Stimulated activated CD4-positive, alpha-beta T cell treated with anti-CD3 and anti-CD28 coated beads, Interleukin-12 subunit alpha, Interleukin-12 subunit beta, amount 100 ng/mL, for 24 hours (primary cell): ENCODE data around the gene SMG1.
"Not testable (repeated sequence)": the region's sequence is repeated elsewhere in the genome, so short reads cannot be mapped to it uniquely, and the experiment has no call there.

Source experiments
- DNase-seq, 2 experiments: peaks; one replicate each; pipeline ENCODE4 v3.0.0-alpha.2; 2020; ENCODE audit warnings: low read depth in 2 of 2

The SMG1 gene

DNA sequence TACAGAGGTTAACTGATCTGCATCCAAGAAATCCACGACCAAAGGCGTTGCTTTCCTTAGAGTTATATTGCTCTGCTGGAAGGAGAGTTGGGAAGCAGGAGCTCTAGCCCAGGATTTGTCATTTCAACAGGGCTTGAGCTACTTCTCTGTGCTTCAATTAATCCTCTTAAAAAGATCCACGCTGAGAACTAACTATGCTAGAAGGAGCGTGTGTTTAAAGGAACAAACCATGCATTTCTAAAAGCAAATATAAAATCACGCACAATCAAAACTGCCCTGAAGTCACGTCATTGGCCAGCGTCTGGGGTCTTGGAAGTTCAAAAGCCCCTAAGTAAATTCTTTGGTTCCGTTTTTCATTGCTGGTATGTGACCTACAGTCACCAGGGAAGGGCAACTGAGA lies 125.9 kb downstream of the SMG1 start:
- no peak for DNase-seq

- no peak for DNase-seq
Observed at GRCh38 chr16:18799500-18799899, 126.7 kb downstream of the SMG1 start.

GRCh38 chr16:18797746-18798145 lies 128.5 kb downstream of the SMG1 start:
- no peak for DNase-seq

- no peak for DNase-seq
Observed at GRCh38 chr16:18796377-18796776, 129.8 kb downstream of the SMG1 start.

DNA sequence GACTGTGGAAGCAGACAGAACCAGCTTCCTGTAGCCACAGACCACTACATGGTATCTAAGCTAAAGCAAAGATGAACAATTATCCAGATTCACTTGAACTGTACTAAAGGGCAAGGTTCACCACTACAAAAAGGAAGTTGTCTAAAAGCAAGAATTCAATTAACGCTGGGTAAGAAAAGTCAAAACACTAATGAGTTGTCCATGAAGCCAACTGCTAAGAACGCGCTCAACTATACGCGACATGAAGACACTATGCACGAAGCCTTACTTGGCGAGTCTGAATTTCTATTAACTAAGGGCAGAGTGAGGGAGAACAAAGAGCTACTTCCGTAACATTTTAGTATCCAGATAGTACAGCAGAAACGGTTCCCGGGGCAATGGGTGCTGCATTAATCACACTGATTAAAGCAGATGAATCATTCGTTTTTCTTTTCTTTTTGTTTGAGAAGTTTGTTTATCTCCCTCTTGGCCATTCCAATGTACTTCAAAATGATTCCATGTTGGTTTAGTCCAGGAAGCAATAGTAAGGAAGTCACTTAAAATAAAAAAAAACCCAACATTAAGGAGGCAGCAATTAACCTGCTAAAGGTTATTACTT lies 133.3 kb downstream of the SMG1 start:
- no peak for DNase-seq

- peak; percentile 82 to 88 for DNase-seq
Observed at GRCh38 chr16:18789850-18790706, 136.1 kb downstream of the SMG1 start, which contains the start of gene RPS15A. Gene RPS15A, minus strand, starts transcription at chr16:18790334. Its CDS starts 1,221 bp downstream, at chr16:18789113.

DNA sequence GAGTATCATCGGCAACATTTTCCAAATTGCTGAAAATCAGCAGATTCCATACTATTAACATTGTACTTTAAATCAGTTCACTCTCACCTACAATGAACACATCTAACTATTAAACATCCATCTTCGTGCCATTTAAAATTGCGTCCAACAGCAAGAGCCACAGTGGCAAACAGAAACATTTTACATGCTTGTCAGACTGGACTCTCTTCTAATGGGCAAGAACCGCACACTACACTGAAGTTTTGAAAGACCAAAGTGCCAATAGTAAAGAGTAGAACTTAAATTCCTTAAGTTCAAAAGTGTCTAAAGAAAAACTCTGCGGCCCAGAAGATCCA lies 136.7 kb downstream of the SMG1 start:
- no peak for DNase-seq

GRCh38 chr16:18788828-18789514 lies 137.2 kb downstream of the SMG1 start:
- no peak for DNase-seq

- DNase-seq = no peak
Observed at GRCh38 chr16:18784917-18785623, 141.1 kb downstream of the SMG1 start.

GRCh38 chr16:18783430-18784341 lies 142.5 kb downstream of the SMG1 start:
- no peak for DNase-seq

GRCh38 chr16:18782697-18783429 lies 143.3 kb downstream of the SMG1 start:
- no peak for DNase-seq

- DNase-seq = not testable (repeated sequence)
Observed at GRCh38 chr16:18781232-18781631, 145.0 kb downstream of the SMG1 start.

- not testable (repeated sequence) for DNase-seq
Observed at GRCh38 chr16:18780460-18781026, 145.7 kb downstream of the SMG1 start.

- DNase-seq = not testable (repeated sequence)
Observed at GRCh38 chr16:18777664-18778063, 148.5 kb downstream of the SMG1 start.

- DNase-seq = not testable (repeated sequence)
Observed at GRCh38 chr16:18776334-18776733, 149.9 kb downstream of the SMG1 start.

DNA sequence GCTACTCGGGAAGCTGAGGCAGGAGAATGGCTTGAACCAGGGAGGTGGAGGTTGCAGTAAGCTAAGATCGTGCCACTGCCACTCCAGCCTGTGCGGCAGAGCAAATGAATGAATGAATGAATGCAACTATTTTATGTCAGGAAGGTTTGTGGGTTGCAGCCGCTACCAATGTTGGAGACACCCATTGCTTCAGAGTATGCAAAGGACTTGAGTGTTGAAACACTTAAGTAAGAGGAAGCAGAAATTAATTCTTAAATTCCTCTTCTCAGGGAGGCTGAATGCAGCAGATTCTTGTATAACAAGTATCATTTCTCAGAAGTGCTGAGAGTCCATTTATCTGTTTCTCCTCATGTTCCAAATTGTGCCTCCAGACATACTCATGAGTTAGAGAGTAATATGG lies 151.6 kb downstream of the SMG1 start:
- DNase-seq = not testable (repeated sequence)

GRCh38 chr16:18772171-18772570 lies 154.0 kb downstream of the SMG1 start:
- not testable (repeated sequence) for DNase-seq

DNA sequence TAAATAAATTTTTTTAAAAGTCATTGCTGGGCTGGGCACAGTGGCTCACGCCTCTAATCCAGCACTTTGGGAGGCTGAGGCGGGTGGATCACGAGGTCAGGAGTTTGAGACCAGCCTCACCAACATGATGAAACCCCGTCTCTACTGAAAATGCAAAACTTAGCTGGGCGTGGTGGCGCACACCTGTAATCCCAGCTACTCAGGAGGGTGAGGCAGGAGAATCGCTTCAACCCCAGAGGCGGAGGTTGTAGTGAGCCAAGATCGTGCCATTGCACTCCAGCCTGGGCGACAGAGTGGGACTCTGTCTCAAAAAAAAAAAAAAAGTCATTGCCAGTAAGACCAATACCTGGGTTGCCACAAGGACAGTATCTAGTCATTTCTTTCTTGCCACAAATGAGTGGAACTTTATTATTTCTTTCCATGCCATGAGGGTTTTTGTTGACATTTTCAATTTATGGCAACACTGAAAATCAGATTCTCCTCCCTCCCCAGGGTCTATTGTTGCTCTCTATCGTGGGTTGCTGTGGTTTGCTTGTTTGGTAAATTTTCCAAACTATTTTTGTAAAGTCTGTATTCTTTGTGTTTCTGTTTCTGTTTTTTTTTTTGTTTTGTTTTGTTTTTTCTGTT lies 155.8 kb downstream of the SMG1 start:
- DNase-seq = not testable (repeated sequence)

GRCh38 chr16:18767217-18767616 lies 159.0 kb downstream of the SMG1 start:
- DNase-seq = not testable (repeated sequence)
